Esophagus muscularis mucosa (tissue), 4 donors: ENCODE measurements around the gene SDK1. TPM values are rescaled to one million over a fixed set of nuclear protein-coding genes. Genes with fewer than 3 reads are reported as not detected.

Experiments
- DNase-seq: peaks from one replicate; pipeline ENCODE4 v3.0.0-alpha.2; 2017; ENCODE audit errors: extremely low spot score
- H3K27ac ChIP-seq, 4 donors: fragments of 200-600 bp; sonication (generic); replicated peaks in 1 of 4; 1 replicate in 3 of 4; 2 replicates in 1 of 4; pipeline ENCODE4 v1.5.1; 2016 to 2019; ENCODE audit warnings: mild to moderate bottlenecking in 1 of 4
- H3K27me3 ChIP-seq, 4 donors: fragments of 200-600 bp; sonication (generic); one replicate each; pipeline versions ENCODE4 v1.5.1 to v1.6.0; 2016 to 2019
- H3K36me3 ChIP-seq, 4 donors: fragments of 200-600 bp; sonication (generic); one replicate each; pipeline ENCODE4 v1.5.1; 2016 to 2019
- H3K4me1 ChIP-seq, 4 donors: fragments of 200-600 bp; sonication (generic); one replicate each; pipeline ENCODE4 v1.5.1; 2016 to 2019
- H3K4me3 ChIP-seq, 4 donors: fragments of 200-600 bp; sonication (generic); 1 replicate in 2 of 4; 2 replicates in 2 of 4; pipeline ENCODE4 v1.5.1; 2016 to 2019; ENCODE audit warnings: mild to moderate bottlenecking in 4 of 4, moderate library complexity in 1 of 4
- H3K9me3 ChIP-seq, 4 donors: fragments of 200-600 bp; sonication (generic); 1 replicate in 3 of 4; 2 replicates in 1 of 4; pipeline ENCODE4 v1.5.1; 2016 to 2019
- CTCF ChIP-seq, 3 experiments: fragments of 200-600 bp in 2 of 3; fragments of 450-650 bp in 1 of 3; sonication (generic) in 2 of 3; IDR thresholded peaks; one replicate each; pipeline ENCODE4 v1.5.1; 2017 to 2019; ENCODE audit warnings: antibody characterized with exemption in 3 of 3, mild to moderate bottlenecking in 2 of 3, moderate library complexity in 1 of 3
- EP300 ChIP-seq: sonication (generic); formaldehyde crosslinking; IDR thresholded peaks from one replicate; pipeline ENCODE4 v1.6.1; 2017; ENCODE audit warnings: antibody characterized with exemption
- POLR2A ChIP-seq: fragments of 450-650 bp; IDR thresholded peaks from one replicate; pipeline ENCODE4 v1.6.1; 2017; ENCODE audit warnings: antibody characterized with exemption, moderate library complexity, mild to moderate bottlenecking, low read depth
- POLR2AphosphoS5 ChIP-seq, 2 donors: sonication (generic); formaldehyde crosslinking; IDR thresholded peaks; one replicate each; pipeline ENCODE4 v1.6.1; 2017; ENCODE audit warnings: antibody characterized with exemption in 2 of 2
- WGBS: methylation state at CpG from one replicate; pipeline ENCODE4 v1.1.5; 2018; 5-methylcytosine and 5-hydroxymethylcytosine counted together
- intact Hi-C: fragments of 100-400 bp; cut with DNase I; formaldehyde crosslinking; loops from one replicate; pipeline ENCODE4 v1.15.1; 2023
- total RNA-seq, 4 donors: library from RNA; depleted of rRNA; stranded (reverse); fragments of >200 nt; gene quantifications; one replicate each; pipeline versions ENCODE4 v1.1.0 to v1.2.1, GENCODE V29; 2016

The SDK1 gene
- total RNA-seq, 4 donors from 2014 or later = 7.8 to 18.6 (median 12.0) TPM

GRCh38 chr7:3480197-3480596, 179.1 kb downstream of the SDK1 start:
- no peak for TF ChIP-seq EP300
- TF ChIP-seq CTCF (IDR thresholded peaks at IDR 0.05) = no peak
- no peak for TF ChIP-seq POLR2AphosphoS5 (IDR thresholded peaks at IDR 0.05)
- no peak for TF ChIP-seq POLR2A
- Histone ChIP-seq H3K27ac (no peak overlapping the region), H3K9me3 (no peaks in the 10 kb centered on the region), H3K4me3 (no peak overlapping the region), H3K4me1 (peaks cover 0 to 3% (median 0%) of the 10 kb centered on the region in 4 donors), H3K27me3 (no peaks in the 10 kb centered on the region), H3K36me3 (no peaks in the 10 kb centered on the region)
- 96% methylated on average over 15 of the region's 15 CpGs for WGBS
- DNase-seq = no peak
- intact Hi-C loops = no loop called here

GRCh38 chr7:3481435-3481834, 180.4 kb downstream of the SDK1 start:
- TF ChIP-seq CTCF (IDR thresholded peaks at IDR 0.05) (no peak), POLR2A (no peak), EP300 (no peak), POLR2AphosphoS5 (IDR thresholded peaks at IDR 0.05) (no peak)
- Histone ChIP-seq H3K9me3 (no peaks in the 10 kb centered on the region), H3K27me3 (no peaks in the 10 kb centered on the region), H3K4me1 (peaks cover 0 to 3% (median 0%) of the 10 kb centered on the region in 4 donors), H3K4me3 (no peak overlapping the region), H3K36me3 (no peaks in the 10 kb centered on the region), H3K27ac (no peak overlapping the region)
- 81% methylated on average over 4 of the region's 4 CpGs for WGBS
- intact Hi-C loops = no loop called here
- no peak for DNase-seq

GRCh38 chr7:3482147-3482921, 181.3 kb downstream of the SDK1 start:
- Histone ChIP-seq H3K4me3 (no peak overlapping the region), H3K9me3 (no peaks in the 10 kb centered on the region), H3K4me1 (peaks cover 0 to 3% (median 0%) of the 10 kb centered on the region in 4 donors), H3K36me3 (no peaks in the 10 kb centered on the region), H3K27ac (no peak overlapping the region), H3K27me3 (no peaks in the 10 kb centered on the region)
- TF ChIP-seq EP300 (no peak), CTCF (IDR thresholded peaks at IDR 0.05) (peak in 1 of 3 experiments; percentile 23)
- DNase-seq = no peak
- intact Hi-C loops = no loop called here
- 79% methylated on average over 13 of the region's 13 CpGs for WGBS

GRCh38 chr7:3486841-3487240, 185.8 kb downstream of the SDK1 start:
- DNase-seq = no peak
- TF ChIP-seq CTCF (IDR thresholded peaks at IDR 0.05) (no peak), EP300 (no peak), POLR2A (no peak), POLR2AphosphoS5 (IDR thresholded peaks at IDR 0.05) (no peak)
- no peaks in the 10 kb centered on the region for H3K36me3 ChIP-seq
- no peaks in the 10 kb centered on the region for H3K27me3 ChIP-seq
- no peak overlapping the region for H3K27ac ChIP-seq
- no peaks in the 10 kb centered on the region for H3K4me1 ChIP-seq
- intact Hi-C loops = no loop called here
- no peak overlapping the region for H3K4me3 ChIP-seq
- WGBS = 86% methylated on average over 4 of the region's 4 CpGs
- no peaks in the 10 kb centered on the region for H3K9me3 ChIP-seq

GRCh38 chr7:3488829-3489228, 187.8 kb downstream of the SDK1 start:
- H3K9me3 ChIP-seq = no peaks in the 10 kb centered on the region
- no peak overlapping the region for H3K27ac ChIP-seq
- no peaks in the 10 kb centered on the region for H3K4me1 ChIP-seq
- no peak for TF ChIP-seq POLR2AphosphoS5 (IDR thresholded peaks at IDR 0.05)
- TF ChIP-seq CTCF (IDR thresholded peaks at IDR 0.05) = no peak
- no peak for TF ChIP-seq POLR2A
- TF ChIP-seq EP300 = no peak
- H3K27me3 ChIP-seq = no peaks in the 10 kb centered on the region
- DNase-seq = no peak
- H3K4me3 ChIP-seq = no peak overlapping the region
- intact Hi-C loops = no loop called here
- 48% methylated on average over 3 of the region's 3 CpGs for WGBS
- no peaks in the 10 kb centered on the region for H3K36me3 ChIP-seq
